Measurements from ENCODE around the gene HK3.
"Not testable (repeated sequence)": the region's sequence is repeated elsewhere in the genome, so short reads cannot be mapped to it uniquely, and the experiment has no call there.

HK3 gene

DNA sequence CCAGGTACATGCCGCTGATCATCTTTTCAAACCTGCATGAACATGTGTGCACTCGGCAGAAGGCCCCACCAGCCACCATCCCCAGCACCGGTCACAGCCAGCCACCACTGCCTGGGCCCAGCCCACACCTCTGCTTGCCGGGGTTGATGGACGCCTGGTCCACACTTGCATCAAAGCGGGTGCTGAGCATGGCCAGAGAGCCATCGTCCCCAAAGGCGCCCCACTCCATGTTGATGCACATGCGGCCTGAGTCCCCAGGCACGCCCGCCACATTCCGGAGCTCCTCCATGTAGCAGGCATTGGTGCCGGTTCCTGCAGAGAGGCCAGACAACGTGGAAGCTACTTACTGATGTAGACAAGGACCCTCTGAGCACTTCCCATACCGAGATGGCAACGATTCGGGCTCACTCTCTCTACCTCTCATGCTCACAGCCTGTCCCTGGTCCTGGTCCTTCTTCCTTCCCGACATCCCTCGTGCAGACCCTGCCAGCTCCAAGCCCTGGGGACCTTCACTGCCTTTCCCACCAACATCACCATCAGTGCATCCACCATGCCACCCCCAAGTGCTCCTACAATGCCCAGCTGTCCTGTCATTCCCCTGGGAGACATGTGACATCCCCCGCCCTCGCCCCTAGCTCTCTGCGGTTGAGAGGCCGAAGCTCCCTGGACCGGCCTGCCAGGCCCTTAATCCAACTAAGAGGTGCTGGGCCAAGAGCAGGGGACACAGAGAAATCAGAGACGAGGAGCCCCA lies 17.2 kb downstream of the HK3 start:
- DNase-seq: no peak

DNA sequence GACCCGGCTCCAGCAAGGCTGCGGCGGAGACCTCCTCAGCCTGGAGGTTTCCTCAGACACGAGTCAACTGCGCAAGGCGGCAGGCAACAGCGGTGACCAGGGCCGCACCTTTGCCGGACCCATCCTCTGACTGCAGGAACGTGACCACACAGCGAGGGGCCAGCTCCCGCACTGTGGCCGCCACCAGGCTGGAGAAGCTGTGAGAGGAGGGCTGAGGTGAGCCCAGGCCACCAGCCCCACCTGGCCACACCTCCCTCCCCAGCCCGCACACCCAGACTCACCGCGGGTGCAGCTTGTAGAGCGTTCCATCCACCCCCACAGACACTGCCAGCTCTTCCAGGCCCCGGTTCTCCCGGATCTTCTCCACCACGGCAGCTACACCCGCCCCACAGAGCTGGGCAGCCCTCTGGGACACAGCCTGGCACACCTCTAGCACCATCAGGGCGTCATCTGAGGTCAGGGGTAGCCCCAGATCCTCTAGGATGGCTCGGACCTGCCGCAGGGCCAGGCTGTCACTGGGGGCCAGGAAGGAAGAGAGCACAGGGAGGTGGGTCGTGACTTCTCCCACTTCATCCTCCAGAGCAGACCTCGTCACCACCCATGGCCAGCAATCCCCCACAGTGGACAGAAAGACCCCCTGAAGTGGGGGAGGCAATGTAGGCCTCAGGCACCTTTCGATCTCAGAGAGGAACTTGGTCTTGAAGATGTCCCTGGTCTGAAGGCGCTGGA lies 18.0 kb downstream of the HK3 start:
- no peak for DNase-seq

DNA sequence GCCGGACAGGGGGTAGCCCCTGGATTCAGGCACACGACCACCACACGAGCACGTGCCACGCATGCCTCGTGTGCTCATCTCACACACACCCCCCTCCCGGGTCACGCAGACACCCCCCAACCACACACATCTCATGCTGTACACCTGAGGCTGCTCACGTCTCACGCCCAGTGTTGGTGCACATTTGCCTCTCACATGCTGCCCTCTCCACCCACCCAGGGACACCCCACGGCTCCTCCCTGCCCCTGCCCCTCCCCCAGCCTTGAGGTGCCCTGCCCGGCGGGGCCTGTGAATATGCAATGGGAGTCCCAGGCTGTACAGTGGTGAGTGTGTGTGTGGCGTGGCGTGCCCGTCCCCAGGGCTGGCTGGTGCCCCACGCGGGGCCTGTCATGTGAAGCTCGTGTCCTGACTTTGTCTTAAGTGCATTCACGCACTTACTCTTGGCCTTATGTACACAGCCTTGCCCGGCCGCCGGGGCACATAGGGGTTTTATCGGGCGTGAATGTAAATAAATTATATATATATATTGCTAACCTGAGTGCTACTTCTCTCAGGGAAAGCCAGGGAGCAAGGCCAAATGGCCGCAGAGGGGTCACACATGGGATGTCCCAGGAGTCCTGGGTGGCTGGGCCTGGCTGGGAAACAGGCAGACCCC lies 18.7 kb downstream of the HK3 start:
- DNase-seq: no peak

DNA sequence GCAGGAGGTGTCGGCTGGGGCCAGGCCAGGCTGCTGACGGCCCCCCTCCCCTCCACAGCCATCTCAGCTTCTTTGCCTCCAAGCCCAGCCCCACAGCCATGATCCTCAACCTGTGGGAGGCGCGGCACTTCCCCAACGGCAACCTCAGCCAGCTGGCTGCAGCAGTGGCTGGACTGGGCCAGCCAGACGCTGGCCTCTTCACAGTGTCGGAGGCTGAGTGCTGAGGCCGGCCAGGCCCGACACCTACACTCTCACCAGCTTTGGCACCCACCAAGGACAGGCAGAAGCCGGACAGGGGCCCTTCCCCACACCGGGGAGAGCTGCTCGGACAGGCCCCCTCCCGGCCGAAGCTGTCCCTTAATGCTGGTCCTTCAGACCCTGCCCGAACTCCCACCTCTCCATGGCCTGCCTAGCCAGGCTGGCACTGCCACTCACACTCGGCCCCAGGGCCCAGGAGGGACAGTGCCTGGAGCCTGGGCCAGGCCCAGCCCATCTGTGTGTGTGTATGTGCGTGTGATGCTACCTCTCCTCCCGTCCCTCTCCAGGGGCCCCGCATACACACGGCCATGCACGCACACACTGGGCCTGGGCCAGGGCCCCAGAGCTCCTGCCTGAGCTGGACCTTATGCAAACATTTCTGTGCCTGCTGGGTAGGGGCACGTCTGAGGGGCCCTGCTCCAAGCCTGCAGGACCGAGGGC lies 19.3 kb downstream of the HK3 start:
- no peak for DNase-seq

DNA sequence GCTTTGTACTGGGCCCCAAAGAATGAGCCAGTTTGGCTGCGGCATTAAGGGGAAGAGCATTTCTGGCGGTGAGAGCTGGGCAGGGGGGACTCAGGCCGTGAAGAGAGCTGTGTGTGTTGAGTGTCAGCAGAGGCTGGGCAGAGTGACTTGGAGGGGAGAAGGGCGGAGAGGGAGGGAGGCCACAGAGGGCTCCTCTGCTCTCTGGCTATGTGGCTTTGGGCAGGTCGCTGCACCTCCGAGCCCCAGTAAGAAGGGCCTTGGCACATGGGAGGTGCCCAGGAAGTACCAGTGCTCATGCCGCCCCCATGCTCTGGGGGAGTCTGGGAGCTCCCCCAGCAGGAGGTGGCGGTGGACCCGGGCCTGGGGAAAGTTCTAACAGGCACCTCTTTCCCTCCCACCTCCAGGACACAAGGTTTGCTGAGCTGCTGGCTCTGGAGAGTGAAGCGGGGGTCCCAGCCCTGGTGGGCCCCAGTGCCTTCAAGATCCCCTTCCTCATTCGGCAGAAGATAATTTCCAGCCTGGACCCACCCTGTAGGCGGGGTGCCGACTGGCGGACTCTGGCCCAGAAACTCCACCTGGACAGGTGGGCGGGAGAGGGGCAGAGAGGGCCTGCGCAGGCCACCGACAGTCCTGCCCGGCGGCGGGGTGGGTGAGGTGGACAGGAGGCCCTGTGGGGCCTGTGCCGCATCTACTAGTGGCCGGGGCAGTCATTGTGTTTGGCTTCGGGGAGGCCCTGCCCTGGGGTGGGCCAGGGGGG lies 20.1 kb downstream of the HK3 start:
- no peak for DNase-seq

DNA sequence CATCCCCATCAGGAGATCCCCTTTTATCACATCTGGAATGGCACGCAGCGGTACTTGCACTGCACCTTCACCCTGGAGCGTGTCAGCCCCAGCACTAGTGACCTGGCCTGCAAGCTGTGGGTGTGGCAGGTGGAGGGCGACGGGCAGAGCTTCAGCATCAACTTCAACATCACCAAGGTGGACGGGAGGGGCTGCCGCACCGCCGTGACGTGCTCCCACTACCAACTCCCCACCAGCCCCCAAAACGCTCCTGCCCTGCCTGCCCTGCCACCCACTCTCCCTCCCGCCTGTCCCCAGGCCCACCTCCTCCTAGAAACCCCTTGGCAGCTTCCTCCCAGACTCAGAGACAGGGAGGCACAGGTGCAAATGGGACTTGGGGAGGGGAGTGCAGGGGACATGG lies 20.7 kb downstream of the HK3 start:
- no peak for DNase-seq

DNA sequence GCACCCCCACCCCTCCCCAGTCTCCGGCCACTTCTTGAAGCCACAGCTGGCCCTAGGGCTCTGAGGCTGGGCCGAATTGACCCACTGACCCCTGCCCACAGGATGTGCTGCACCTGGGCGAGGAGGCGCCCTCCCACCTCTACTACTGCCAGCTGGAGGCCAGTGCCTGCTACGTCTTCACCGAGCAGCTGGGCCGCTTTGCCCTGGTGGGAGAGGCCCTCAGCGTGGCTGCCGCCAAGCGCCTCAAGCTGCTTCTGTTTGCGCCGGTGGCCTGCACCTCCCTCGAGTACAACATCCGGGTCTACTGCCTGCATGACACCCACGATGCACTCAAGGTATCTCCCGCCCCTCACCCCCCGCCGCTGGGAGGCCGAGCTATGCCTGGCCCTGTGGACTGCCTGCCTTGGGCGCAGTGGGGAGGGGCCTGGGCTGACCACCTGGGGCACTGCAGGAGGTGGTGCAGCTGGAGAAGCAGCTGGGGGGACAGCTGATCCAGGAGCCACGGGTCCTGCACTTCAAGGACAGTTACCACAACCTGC lies 21.3 kb downstream of the HK3 start:
- DNase-seq: no peak

DNA sequence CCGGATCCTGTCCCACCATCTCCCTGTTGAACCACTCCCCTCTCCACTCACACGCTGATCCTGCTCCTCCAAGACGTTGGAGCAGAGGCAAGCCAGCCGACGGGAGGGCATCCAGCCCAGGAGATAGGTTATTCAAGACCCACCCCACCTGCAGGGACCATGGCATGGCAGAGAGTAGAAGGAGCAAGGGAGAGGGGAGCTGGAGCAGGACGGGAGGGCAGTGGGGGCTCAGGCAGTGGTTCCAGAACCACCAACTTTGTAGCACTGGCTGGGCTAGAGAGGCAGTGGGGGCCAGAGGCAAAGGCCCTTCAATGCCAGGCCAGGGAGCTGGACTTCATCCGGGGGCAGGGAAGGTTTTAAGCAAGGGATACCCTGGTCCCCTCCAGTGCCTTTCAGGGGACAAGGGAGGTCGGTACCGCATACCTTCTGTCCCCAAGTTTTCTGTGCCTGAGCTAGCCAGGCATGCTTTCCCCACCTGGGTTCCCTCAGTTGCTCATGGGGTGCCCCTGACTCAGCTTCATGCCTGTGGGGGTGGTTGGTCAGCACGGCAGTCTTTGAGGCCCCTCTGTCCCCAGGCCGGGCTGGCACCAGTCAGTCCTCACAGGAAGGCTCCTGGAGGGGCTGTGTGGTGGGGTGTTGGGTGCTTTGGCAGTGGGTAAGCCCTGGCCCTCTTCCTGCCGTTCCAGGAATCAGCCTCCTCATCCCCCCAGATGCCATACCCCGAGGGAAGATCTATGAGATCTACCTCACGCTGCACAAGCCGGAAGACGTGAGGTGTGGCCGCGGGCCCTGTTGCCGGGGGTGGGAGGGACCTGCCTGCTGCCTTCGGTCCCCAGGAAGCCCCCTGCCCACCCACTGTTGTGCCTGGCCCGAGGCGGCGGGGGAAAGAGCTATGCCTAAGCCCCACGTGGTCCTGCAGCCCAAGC lies 22.4 kb downstream of the HK3 start:
- DNase-seq: no peak

DNA sequence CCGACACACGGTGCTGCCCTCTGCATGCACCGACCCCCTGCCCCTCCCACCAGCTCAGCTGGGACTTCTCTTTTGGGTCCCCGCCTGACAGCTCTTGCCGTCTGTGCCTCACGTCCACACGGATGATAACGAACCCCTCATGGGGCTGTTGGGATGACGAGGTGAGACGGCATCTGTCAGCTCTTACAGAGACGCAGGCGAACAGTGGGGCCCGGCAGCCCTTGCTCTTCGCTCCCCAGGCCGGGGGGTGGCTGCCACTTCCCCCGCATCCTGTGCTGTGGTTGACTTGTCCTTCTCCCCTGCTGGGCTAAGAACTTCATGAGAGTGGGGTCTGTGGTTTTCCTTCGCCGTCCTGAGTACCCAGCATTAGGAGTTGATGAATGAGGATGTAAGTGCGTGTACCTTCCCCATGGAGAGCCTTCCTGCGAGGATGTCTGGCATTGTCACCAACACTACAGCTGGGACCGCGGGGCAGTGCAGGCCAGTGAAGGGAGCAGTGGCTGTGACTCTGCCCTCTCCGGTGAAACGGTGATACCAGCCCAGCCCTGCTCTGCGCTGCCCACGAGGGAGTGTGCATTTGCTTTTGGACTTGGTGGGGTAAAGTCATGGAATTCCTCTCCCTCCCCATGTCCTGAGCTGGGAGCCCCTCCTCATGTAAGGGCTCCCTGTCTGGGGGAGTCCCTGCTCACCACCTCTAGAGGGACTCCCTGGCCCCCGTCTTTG lies 23.2 kb downstream of the HK3 start:
- DNase-seq: no peak

DNA sequence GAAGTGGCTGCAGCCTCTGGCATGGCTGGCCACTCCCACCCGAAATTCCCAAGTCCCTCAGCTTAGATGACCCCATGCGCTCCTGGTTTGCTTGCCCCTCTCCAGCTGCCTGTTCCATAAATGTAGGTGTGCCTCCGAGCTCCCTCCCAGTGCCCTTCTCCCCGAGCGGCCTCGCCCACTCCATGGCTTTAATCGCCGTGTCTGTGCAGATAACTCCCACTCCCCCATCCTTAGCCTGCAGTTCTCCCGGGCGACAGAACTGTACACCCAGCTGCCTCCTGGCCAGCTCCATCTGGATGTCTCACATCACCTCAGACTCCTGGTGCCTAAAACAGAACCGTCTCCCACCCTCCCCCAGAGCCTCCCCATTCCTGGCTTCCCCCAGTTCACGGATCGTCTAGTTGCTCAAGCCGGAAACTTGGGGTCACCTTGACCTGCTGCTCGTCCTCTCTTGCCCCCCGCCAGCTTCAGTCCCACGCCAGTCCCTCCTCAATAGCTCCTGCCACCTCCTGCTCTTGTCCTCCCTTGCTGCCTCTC lies 24.1 kb downstream of the HK3 start:
- DNase-seq: no peak

DNA sequence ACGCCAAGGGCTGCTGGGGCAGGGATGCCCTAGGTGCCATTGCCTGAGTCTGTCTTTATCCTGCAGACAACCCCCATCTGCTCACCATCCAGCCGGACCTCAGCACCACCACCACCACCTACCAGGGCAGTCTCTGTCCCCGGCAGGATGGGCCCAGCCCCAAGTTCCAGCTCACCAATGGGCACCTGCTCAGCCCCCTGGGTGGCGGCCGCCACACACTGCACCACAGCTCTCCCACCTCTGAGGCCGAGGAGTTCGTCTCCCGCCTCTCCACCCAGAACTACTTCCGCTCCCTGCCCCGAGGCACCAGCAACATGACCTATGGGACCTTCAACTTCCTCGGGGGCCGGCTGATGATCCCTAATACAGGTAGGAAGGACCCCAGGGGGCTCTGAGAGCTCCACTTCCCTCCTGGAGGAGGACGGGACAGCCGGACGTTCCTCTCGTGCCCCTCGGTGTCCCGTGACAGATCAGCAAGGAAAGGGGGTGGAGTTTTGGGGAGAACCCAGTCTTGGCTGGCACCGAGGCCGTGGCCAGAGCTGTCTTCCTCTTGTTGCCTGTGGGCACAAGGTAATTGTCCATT lies 24.9 kb downstream of the HK3 start:
- DNase-seq: no peak

DNA sequence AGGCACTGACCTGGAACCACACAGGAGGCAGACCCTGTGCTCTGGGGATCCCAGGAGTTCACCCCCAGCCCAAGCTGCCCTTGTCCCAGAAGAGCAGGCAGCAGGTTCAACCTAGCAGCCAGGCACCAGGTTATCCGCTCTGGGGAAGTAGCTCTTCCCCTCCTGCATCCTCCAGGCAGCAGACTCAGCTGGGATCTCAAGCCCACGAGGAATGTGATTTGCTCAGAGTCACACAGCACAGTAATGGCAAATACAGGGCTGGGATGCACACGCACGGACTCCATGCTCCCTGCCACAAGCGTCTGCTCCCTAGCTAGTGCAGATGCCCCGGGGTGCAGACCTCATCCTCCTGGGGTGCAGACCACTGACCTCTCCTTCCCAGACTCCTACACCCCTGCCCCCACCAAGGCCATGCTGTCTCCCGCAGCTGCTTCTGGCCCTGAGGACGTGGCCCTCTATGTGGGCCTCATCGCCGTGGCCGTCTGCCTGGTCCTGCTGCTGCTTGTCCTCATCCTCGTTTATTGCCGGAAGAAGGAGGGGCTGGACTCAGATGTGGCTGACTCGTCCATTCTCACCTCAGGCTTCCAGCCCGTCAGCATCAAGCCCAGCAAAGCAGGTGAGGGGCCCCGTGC lies 25.5 kb downstream of the HK3 start:
- DNase-seq: no peak

DNA sequence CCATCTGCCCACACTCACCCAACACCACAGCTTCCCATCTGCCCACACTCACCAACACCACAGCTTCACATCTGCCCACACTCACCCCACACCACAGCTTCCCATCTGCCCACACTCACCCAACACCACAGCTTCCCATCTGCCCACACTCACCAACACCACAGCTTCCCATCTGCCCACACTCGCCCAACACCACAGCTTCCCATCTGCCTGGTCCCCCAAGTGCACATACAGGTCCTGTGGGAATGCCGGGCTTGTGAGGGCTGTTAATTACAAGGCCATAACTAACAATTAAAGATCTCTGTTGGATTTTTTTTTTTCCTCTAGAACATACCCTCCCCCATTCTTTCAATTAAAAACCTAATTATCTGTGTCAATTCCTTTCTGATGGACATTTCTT lies 26.1 kb downstream of the HK3 start:
- not testable (repeated sequence) for DNase-seq

DNA sequence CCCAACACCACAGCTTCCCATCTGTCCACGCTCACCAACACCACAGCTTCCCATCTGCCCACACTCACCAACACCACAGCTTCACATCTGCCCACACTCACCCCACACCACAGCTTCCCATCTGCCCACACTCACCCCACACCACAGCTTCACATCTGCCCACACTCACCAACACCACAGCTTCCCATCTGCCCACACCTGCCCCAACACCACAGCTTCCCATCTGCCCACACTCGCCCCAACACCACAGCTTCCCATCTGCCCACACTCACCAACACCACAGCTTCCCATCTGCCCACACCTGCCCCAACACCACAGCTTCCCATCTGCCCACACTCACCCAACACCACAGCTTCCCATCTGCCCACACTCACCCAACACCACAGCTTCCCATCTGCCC lies 26.6 kb downstream of the HK3 start:
- DNase-seq: not testable (repeated sequence)

DNA sequence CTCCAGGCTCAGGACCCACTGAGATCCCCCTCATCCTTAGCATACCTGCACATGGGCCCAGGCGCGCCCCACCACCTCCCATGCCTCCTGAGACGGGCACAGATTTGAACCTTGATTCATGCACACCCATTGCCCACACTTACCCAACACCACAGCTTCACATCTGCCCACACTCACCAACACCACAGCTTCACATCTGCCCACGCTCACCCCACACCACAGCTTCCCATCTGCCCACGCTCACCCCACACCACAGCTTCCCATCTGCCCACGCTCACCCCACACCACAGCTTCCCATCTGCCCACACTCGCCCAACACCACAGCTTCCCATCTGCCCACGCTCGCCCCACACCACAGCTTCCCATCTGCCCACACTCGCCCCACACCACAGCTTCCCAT lies 28.5 kb downstream of the HK3 start:
- DNase-seq: not testable (repeated sequence)

DNA sequence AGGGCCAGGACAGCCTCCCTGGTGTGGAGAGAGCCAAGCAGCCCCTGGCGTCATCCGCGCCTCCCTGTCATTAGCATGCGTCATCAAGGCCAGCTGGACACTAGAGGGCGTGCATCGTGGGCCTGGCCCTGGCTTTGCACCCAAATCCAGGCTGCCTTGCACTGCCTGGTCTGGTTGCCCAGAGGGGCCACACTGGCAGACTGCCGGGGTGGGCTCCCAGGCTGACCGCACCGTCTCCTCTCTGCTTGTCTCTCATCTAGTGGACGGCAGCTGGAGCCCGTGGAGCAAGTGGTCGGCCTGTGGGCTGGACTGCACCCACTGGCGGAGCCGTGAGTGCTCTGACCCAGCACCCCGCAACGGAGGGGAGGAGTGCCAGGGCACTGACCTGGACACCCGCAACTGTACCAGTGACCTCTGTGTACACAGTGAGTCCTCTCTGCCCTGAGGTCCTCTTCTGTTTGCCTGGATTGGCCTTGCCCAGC lies 29.0 kb downstream of the HK3 start:
- no peak for DNase-seq

DNA sequence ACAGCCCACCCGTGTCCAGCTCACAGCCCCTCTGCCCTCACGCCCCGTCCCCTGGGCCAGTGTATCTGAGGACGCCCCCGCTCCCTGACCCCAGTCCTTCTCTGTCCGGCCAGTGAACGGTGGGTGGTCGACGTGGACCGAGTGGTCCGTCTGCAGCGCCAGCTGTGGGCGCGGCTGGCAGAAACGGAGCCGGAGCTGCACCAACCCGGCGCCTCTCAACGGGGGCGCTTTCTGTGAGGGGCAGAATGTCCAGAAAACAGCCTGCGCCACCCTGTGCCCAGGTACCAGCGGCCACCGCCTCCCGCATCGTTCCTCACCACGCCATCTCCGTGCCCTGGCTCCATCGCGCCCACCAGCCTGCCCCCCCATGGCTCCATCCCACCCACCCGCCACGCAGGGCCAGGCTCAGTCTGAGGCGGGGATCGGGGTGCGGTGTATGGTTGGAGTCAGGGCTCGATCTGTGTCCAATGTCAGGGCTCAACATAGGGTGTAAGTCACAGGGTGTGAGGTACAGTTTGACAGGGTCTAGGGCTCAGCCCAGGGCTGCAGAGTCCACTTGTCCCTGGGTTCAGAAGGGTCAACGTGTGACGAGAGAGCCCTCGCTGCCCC lies 29.5 kb downstream of the HK3 start:
- DNase-seq: no peak

DNA sequence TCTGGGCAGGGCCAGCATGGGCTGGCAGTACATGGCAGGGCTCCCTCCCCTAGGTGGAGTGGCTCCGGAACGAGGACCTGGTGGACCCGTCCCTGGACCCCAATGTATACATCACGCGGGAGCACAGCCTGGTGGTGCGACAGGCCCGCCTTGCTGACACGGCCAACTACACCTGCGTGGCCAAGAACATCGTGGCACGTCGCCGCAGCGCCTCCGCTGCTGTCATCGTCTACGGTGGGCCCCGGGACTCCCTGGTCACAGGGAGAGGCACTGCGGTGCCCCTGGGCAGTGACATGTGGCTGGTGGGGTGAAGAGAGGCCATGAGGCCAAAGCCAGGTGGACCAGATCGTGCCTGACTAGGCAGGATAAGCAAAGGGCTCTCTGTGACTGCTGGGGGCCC lies 30.4 kb downstream of the HK3 start:
- DNase-seq: no peak

DNA sequence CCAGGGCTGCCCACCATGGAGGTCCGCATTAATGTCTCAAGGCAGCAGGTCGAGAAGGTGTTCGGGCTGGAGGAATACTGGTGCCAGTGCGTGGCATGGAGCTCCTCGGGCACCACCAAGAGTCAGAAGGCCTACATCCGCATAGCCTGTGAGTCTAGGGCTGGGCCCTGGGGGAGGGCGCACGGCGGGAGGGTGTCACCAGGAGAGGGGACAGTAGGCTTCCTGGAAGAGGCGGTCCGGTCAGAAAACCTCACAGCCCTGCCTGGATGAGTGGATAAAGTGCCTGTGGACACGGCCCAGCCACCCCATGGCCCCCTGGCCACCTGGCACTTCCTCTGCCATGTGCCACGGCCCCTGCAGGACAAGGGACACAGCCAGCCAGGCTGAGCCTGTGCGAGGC lies 31.0 kb downstream of the HK3 start:
- DNase-seq: no peak

Data from NCI-H226 (cell line).